MCF 10A (cell line): ENCODE results near the gene SATB1. TPM values are rescaled to one million over a fixed set of nuclear protein-coding genes. Genes with fewer than 3 reads are reported as not detected.
A peak's percentile ranks its signal among the peaks of the same experiment; 100 is the strongest.

Experiments used
- Bru-seq: library from RNA; stranded (reverse); fragments of 400-500 nt; gene quantifications from one replicate; lab custom pipeline; 2021; lab: Mats Ljungman, UMichigan
- BruChase-seq, 2 experiments: library from RNA; stranded (reverse); fragments of 400-500 nt; gene quantifications; one replicate each; lab custom pipeline; 2021; lab: Mats Ljungman, UMichigan
- BruUV-seq: library from RNA; stranded (reverse); fragments of 400-500 nt; replicated peaks from 2 replicates; lab custom pipeline; 2021; lab: Mats Ljungman, UMichigan
- CTCF ChIA-PET: fragments of 300-600 bp; sonication (Branson Sonifier 250); formaldehyde crosslinking; extraction: SDS; loops from one replicate; lab custom pipeline; 2021; ENCODE audit warnings: antibody characterized with exemption, inconsistent platforms; lab: Yijun Ruan, JAX
- POLR2A ChIA-PET: fragments of 300-600, 350-650 bp; sonication (Branson Sonifier 250); formaldehyde crosslinking; extraction: SDS; loops from one replicate; lab custom pipeline; 2020; ENCODE audit warnings: antibody characterized with exemption, inconsistent platforms; lab: Yijun Ruan, JAX
- DNase-seq: peaks from one replicate; pipeline ENCODE4 v3.0.0-alpha.2; 2018; ENCODE audit not compliant: unreplicated experiment
- H3K27ac Mint-ChIP-seq: one replicate; pipeline ENCODE4 v1.8.0; 2022; ENCODE audit warnings: mild to moderate bottlenecking, low read depth, mixed read lengths; ENCODE audit not compliant: unreplicated experiment
- H3K27me3 Mint-ChIP-seq: one replicate; pipeline ENCODE4 v1.8.0; 2022; ENCODE audit warnings: mixed read lengths; ENCODE audit not compliant: insufficient read depth, unreplicated experiment
- H3K36me3 Mint-ChIP-seq: one replicate; pipeline ENCODE4 v1.8.0; 2022; ENCODE audit warnings: mild to moderate bottlenecking, moderate library complexity, mixed read lengths; ENCODE audit not compliant: insufficient read depth, unreplicated experiment
- H3K4me1 Mint-ChIP-seq: one replicate; pipeline ENCODE4 v1.8.0; 2022; ENCODE audit warnings: mixed read lengths; ENCODE audit not compliant: insufficient read depth, unreplicated experiment
- H3K4me3 Mint-ChIP-seq: one replicate; pipeline ENCODE4 v1.8.0; 2022; ENCODE audit warnings: mild to moderate bottlenecking, moderate library complexity, mixed read lengths; ENCODE audit not compliant: unreplicated experiment
- H3K9me3 Mint-ChIP-seq: one replicate; pipeline ENCODE4 v1.8.0; 2022; ENCODE audit warnings: mixed read lengths; ENCODE audit not compliant: unreplicated experiment
- CTCF ChIP-seq: fragments of 200-600 bp; IDR thresholded peaks from one replicate; pipeline ENCODE4 v1.8.0; 2022; ENCODE audit warnings: antibody characterized with exemption, mild to moderate bottlenecking; ENCODE audit not compliant: unreplicated experiment
- intact Hi-C: fragments of 100-400 bp; cut with micrococcal nuclease; formaldehyde crosslinking; loops from 2 replicates; pipeline ENCODE4 v1.14.1; 2022
- long read RNA-seq: library from polyadenylated mRNA; stranded (forward); transcript quantifications from one replicate; pipeline ENCODE4 v2.0.0, GENCODE V29; 2022
- total RNA-seq: library from RNA; stranded (reverse); gene quantifications from 2 replicates; pipeline ENCODE4 v1.2.3, GENCODE V29; 2022

The SATB1 gene
- total RNA-seq (0.23 and 0.44 TPM in 2 replicates), Bru-seq, nascent RNA (percentile 15 among the genes with signal in this experiment), BruChase-seq, experiment 1, labeled RNA remaining after a 6-hour chase (percentile 17 among the genes with signal in this experiment), BruChase-seq, experiment 2, labeled RNA remaining after a 2-hour chase (percentile 16 among the genes with signal in this experiment)
- long read RNA-seq = 0 reads

GRCh38 chr3:18424729-18425640 lies at the start of gene SATB1:
TSS of gene SATB1 (minus strand) at chr3:18425339. CDS start at chr3:18420967, 4,372 bp downstream.
- Mint-ChIP-seq H3K9me3 (no peaks in the 10 kb centered on the region), H3K27me3 (peaks cover 99% of the 10 kb centered on the region), H3K36me3 (no peaks in the 10 kb centered on the region), H3K4me1 (peaks cover 9% of the 10 kb centered on the region), H3K4me3 (peak within 1 kb of the TSS; percentile 78), H3K27ac (no peak within 1 kb of the TSS)
- no peak for TF ChIP-seq CTCF
- CTCF ChIA-PET = interaction anchor here (0.5 to 0.7 kb wide), 2 partner anchors 303 to 384 kb away, joined by 3 read pairs; no protein-coding TSS in a partner anchor
- peak; percentile 39 for DNase-seq
- POLR2A ChIA-PET = interaction anchor here (0.5 kb wide), 1 partner anchor 38 kb away, joined by 3 read pairs; no protein-coding TSS in a partner anchor
- intact Hi-C loops = loop anchor here (10.0 kb wide), 1 partner anchor 560 kb away; no protein-coding TSS in a partner anchor
- BruUV-seq = no TSS peak

- CTCF ChIA-PET = interaction anchor here (0.7 to 1.0 kb wide), 2 partner anchors 268 to 514 kb away, joined by 3 read pairs; no protein-coding TSS in a partner anchor
- peaks cover 5% of the 10 kb centered on the region for H3K36me3 Mint-ChIP-seq
- TF ChIP-seq CTCF = no peak
- intact Hi-C loops = no loop called here
- peaks cover 31% of the 10 kb centered on the region for H3K27me3 Mint-ChIP-seq
- no peak overlapping the region for H3K4me3 Mint-ChIP-seq
- no TSS peak for BruUV-seq
- no peaks in the 10 kb centered on the region for H3K9me3 Mint-ChIP-seq
- no peak overlapping the region for H3K27ac Mint-ChIP-seq
- DNase-seq = no peak
- H3K4me1 Mint-ChIP-seq = no peaks in the 10 kb centered on the region
- POLR2A ChIA-PET = no interaction called here
These were observed 49.1 kb upstream of the SATB1 start for GRCh38 chr3:18474202-18474601.

- no peak overlapping the region for H3K27ac Mint-ChIP-seq
- peaks cover 53% of the 10 kb centered on the region for H3K27me3 Mint-ChIP-seq
- intact Hi-C loops = no loop called here
- DNase-seq = no peak
- no peaks in the 10 kb centered on the region for H3K4me1 Mint-ChIP-seq
- ChIA-PET CTCF (interaction anchor here (0.8 kb wide), 1 partner anchor 40 kb away, joined by 4 read pairs; no protein-coding TSS in a partner anchor), POLR2A (no interaction called here)
- no peak for TF ChIP-seq CTCF
- peaks cover 5% of the 10 kb centered on the region for H3K36me3 Mint-ChIP-seq
- no TSS peak for BruUV-seq
- no peaks in the 10 kb centered on the region for H3K9me3 Mint-ChIP-seq
- no peak overlapping the region for H3K4me3 Mint-ChIP-seq
These were observed 44.6 kb upstream of the SATB1 start for GRCh38 chr3:18469775-18470174.

GRCh38 chr3:18466136-18466535 lies 41.0 kb upstream of the SATB1 start:
- H3K27ac Mint-ChIP-seq = no peak overlapping the region
- TF ChIP-seq CTCF = no peak
- no peaks in the 10 kb centered on the region for H3K4me1 Mint-ChIP-seq
- BruUV-seq = no TSS peak
- intact Hi-C loops = no loop called here
- no peaks in the 10 kb centered on the region for H3K9me3 Mint-ChIP-seq
- ChIA-PET CTCF (no interaction called here), POLR2A (no interaction called here)
- peaks cover 41% of the 10 kb centered on the region for H3K27me3 Mint-ChIP-seq
- peaks cover 4% of the 10 kb centered on the region for H3K36me3 Mint-ChIP-seq
- no peak for DNase-seq
- no peak overlapping the region for H3K4me3 Mint-ChIP-seq
